HG03135 (cell line): Measurements from ENCODE around the gene ARHGAP23.

Experiments used
- ATAC-seq: cut with Tn5 transposase; IDR thresholded peaks from one replicate; pipeline ENCODE4 v1.9.1; 2021; ENCODE audit warnings: mild to moderate bottlenecking, moderate library complexity; ENCODE audit not compliant: unreplicated experiment

Gene ARHGAP23

DNA sequence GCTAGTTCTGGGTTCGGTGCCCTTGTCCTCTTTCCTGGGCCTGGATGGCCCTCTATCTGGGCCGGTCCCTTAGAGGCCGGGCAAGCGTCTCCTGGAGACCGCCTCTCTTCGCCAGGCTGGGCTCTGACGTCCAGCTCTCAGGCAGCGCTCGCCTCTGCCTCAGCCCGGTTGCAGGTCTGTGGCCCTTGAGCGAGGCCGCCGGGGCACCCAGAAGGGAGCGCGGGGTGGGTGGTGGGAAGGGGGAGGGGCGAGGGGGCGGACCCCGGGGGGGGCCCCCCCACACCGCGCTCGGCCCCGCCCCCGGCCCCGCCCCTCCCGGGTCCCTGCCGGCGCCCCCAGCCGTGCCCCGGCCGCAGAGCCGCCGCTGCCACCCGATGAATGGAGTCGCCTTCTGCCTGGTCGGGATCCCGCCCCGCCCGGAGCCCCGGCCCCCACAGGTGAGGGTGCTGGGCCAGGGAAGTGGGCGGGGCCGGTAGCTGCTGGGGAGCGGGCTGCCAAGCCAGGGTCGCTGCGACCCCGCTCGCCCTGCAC lies at the start of gene ARHGAP23:
TSS of gene ARHGAP23 (plus strand) at position 353 of the 531 bp plus-strand sequence. CDS start at position 375, 22 bp downstream.
- ATAC-seq: no peak

- ATAC-seq: no peak
Observed at GRCh38 chr17:38379448-38379847, 48.8 kb upstream of the ARHGAP23 start.

DNA sequence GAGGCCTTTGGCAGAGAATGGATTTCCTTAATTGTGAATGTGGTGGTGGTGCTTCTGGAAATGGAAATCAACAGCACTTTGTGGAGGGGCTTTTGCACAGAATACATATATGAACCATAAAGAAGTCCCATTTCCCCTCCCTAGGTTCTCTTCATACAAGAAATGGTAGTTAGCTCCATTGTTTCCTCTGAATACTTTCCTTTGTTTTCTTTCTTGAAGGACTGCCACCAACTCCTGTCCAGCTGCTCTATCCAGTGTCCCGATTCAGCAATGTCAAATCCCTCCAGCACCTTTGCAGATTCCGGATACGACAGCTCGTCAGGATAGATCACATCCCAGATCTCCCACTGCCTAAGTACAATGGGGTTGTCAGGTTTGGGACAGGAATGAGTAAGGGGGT lies 33.2 kb upstream of the ARHGAP23 start:
- ATAC-seq: no peak

DNA sequence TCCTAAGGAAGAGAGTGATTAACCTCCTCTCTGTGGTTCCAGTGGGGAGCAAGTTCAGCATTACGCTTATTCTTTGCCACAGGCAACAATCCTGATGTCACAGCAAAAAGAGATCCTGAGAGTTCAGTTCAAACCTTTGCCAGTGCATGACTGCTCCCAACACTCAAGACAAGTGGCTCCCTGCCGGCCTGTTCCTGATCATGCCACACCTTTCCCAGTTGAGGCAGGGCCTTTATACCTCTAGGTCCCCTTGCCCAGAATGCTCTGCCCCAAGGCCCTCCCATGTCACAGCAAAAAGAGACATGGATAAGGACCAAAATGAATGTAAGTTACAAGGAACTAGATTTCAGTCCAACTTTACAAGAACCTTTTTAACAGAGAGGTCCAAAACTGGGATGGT lies 31.0 kb upstream of the ARHGAP23 start:
- no peak for ATAC-seq

DNA sequence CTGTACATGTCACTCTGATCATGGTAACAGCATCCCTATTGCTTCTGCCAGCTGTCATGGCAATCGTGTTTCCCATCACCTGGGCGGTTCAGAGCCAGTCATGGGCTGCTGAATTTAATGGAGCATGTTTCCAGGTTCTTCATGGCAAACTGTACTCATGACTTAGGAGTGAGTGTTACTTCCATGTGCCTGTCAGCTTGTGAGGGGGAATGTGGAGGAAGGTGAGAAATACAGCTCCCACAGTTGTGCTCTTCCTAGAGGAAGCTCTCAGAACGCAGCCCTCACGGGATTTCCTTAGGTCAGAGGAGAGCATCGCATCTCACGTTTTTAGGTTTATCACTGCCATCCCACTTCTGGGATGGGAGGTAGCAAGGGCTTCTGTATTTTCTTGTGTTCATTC lies 28.0 kb upstream of the ARHGAP23 start:
- no peak for ATAC-seq

GRCh38 chr17:38401459-38401858 lies 26.8 kb upstream of the ARHGAP23 start:
- ATAC-seq: no peak

DNA sequence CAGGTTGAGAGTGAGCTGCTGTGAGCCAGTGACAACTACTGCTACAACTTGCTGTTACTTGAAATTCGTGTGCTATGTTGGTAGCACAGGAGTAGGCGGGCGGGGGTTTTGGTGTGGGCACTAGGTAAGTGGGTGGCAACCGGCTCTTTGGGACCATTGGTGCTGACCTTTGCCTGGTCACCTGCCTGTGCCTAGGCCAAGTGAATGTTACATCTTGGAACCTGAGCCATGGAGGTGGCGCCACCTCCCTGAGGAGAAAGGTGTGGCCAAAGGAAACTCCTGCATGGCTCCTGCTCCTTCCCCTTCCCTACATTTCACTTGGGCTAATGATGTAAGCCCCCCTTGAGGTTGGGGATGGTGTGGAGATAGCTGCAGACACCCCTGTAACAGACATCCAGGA lies 25.4 kb upstream of the ARHGAP23 start:
- no peak for ATAC-seq

DNA sequence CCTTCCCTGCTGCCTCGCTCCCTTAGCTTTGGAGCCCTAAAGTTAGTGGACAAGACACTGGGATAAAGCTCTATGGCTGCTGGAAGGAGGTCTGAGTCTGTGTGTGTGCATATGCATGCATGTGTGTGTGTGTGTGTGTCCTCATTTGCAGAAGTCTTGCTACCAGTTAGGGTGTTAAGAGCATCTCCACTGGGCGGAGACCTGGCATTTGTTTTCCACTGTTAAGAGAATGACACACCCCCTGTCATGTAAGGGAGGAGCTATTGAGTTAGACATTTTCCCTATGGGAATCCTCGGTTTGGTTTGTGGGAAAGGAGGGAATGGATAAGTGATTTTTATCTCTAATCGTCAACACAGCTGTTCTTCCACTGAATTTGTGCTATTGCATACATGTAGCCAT lies 24.8 kb upstream of the ARHGAP23 start:
- ATAC-seq: no peak

GRCh38 chr17:38404174-38404943 lies 23.9 kb upstream of the ARHGAP23 start:
- ATAC-seq: no peak

DNA sequence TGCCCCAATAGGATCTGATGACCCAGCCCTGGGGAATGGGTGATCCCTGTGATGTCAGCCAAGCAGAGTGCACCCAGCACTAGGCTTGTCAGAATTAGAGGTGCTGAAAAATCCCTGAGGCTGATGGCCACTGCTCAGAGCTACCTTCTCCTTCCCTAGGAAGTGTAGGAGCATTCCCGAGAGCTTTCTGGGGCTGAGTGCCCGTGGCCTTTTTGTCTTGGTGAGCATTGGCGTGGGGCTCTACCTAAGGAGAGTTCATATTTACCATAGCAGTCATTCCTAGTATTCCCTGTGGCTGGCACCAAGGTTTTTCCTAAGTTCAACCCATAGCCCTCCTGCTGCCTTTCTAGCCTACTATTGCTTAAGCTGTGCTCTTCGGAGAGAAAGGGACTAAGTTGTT lies 22.6 kb upstream of the ARHGAP23 start:
- ATAC-seq: no peak

DNA sequence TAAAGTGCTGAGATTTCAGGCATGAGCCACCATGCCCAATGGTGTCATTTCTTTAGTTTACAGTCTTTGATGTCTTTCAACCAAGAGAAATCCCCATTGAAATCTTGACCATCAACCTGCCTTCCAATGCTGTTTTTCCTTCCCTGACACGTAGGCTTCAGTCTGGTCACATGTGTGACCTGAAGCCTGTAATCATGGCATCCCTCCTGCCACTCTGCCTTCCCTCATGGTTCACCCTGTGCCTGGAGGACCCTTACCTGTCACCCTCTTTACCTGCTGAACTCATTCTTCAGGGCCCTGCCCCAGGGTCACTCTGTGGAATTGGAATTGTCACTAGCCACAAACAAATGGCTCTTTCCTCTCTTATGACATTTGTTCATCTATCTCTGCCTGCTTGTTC lies 18.1 kb upstream of the ARHGAP23 start:
- ATAC-seq: no peak

DNA sequence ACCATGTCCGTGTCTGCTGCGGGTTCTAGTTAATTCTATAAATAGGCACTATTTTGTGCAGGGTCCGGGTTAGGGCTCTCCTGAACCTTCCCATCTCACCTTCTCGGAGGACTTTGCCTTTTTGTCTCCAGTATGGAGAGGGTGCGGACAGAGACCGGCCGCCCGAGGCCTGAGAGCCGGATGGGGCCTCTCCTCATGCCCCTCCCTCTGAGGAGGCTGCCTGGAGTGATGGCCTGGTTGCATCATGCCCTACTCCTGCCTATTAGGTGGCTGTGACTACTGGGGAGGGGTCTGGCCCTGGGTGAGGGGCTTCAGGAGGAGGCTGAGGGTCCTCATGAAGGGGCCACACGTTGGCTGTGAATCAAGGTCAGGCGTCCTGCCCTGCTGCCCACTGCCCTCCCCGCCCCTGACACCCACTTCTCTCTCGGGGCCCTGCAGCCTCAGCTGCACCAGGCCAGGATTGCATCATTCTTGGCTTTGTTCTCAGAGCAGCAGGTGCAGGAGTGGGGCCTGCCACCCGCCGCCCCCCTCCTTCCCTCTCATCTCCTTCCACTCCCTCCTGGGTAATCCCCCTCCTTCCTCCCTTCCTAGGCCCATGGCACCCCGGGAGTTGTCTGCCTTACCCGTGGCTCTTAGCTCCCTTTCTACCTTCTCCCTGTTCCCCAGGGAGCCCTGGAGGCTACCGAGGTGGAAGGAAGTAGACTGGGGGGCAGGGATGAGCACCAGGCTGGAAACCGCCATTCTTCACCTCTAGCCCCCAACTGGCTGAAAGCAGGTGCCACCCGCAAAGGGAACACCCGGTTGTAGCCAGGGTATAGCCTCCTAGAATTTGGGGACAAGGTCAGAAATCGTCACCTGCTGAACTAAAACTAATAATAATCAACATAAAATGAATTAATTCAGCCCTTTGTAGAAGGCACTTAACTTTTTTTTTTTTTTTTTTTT lies 12.7 kb upstream of the ARHGAP23 start:
- ATAC-seq: no peak

DNA sequence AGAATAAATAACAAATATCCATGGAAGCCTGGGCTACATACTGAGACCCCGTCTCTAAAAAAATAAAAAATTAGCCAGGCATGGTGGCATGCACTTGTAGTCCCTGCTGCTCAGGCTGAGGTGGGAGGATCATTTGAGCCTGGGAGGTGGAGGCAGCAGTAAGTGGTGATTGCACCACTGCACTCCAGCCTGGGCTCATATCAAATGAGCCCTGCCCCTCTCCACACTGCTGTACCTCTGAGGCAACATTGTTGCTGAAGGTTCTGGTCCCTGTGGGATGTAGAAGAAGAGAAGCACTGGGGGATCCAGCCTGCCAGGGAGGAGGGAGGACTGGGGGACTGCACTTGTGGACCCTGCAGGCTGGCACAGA lies 11.4 kb upstream of the ARHGAP23 start:
- ATAC-seq: no peak

GRCh38 chr17:38417210-38417951 lies 10.9 kb upstream of the ARHGAP23 start:
- no peak for ATAC-seq

DNA sequence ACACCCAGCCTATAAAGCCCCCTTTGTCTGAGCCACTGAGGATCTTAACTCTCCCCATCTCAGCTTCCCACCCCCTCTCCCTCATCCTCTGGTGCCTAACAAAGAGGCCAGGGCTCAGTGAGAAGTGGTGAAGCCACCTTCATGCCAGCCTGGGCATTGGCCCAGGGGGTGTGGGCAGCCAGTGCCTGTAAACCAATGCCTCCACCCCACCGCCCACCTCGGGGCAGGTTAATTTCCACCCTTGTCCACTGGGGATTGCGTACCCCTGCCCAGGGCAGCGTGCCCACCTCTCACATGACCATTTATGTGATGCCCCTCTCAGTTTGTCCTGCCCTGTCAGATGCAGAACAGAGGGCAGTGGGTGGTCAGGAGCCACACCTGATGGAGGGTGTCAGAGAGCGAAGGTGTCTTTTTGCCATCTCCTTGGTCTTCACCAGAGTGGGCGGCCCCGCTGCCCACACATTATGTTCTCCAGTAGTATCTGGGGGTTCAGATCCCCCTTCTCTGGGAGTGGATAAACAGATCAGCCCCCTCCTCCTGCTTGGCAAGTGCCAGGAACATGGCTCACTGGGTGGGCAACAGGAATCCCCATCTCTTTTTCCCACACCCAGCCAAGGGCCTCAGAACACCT lies 10.1 kb upstream of the ARHGAP23 start:
- no peak for ATAC-seq

- ATAC-seq: no peak
Observed at GRCh38 chr17:38418693-38419507, 9.4 kb upstream of the ARHGAP23 start.

DNA sequence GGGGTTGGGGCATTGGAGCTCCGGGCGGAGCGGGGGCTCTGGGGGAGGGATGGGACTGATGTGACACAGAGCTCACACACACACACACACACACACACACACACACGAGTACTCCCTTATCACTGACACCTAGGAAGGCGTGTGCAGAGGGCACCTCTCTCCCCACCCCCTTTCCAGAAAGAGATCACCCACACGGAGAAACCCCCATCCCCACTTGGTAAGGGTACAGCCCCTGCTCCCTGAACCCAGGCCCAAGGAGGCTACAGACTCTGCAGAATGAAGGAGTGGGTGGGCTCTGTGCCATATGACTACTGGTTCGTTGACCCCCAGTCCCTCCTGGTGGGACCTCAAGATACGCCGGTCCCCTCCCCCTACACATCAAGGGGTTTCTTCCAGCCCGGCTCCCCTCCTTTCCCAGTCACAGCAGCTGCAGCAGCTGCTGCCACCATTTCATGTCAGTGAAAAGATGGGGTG lies 8.7 kb upstream of the ARHGAP23 start:
- no peak for ATAC-seq

GRCh38 chr17:38420518-38420917 lies 7.7 kb upstream of the ARHGAP23 start:
- ATAC-seq: no peak

DNA sequence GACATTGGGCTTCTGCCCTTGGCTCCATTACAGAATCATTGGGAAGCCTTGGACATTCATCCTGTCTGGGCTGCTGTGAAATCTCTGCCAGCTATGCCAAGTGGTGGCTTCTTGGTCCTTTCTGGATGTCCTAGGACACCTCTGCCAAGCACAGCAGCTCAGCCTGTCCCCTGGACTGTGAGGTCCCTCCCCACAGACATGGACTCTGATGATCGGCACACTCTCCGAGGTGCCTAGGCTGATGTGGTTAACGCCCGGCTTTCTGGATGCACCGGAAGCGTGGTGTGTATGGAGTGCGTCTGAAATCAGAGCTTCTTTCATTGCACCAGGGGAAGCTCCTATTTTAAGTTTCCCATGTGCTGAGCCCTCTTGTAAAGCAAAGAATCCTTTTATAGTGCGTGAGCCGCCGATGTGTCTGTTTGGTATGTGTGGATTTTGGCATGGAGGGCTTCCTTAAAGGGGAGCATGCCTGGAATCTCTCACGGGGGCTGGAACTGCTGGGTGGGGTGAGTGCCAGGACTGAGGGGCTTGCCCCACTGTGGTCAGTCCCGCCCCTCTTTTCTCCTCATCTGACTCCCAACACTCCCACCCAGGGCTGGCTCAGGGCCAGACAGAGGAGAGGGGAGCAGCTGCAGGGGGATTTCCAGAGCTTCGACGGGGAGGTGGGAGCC lies 7.0 kb upstream of the ARHGAP23 start:
- no peak for ATAC-seq
